Fibroblast of skin of left biceps (primary cell): ENCODE measurements around the gene C12orf76.
"Not testable (repeated sequence)": the region's sequence is repeated elsewhere in the genome, so short reads cannot be mapped to it uniquely, and the experiment has no call there.

ENCODE experiments used
- DNase-seq, 2 experiments: peaks; one replicate each; pipeline ENCODE4 v3.0.0-alpha.2; 2013; ENCODE audit warnings: low read depth in 2 of 2

The C12orf76 gene

GRCh38 chr12:110065540-110065939 lies 17.2 kb upstream of the C12orf76 start:
- no peak for DNase-seq

GRCh38 chr12:110062241-110062640 lies 13.9 kb upstream of the C12orf76 start:
- no peak for DNase-seq

- no peak for DNase-seq
Measured at GRCh38 chr12:110059651-110060000, 11.3 kb upstream of the C12orf76 start.

- no peak for DNase-seq
Measured at GRCh38 chr12:110058875-110059615, 10.7 kb upstream of the C12orf76 start.

DNA sequence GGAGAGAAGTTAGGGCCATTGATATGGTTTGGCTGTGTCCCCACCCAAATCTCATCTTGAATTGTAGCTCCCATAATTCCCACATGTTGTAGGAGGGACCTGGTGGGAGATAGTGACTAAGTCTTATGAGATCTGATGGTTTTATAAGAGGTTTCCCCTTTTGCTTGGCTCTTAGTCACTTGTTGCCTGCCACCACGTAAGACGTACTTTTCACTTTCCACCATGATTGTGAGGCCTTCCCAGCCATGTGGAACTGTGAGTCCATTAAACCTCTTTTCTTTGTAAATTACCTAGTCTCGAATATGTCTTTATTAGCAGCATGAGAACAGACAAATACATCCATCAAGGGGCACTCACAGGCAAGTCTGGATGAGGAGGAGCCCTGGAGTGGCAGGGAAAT lies 8.3 kb upstream of the C12orf76 start:
- DNase-seq = not testable (repeated sequence)

DNA sequence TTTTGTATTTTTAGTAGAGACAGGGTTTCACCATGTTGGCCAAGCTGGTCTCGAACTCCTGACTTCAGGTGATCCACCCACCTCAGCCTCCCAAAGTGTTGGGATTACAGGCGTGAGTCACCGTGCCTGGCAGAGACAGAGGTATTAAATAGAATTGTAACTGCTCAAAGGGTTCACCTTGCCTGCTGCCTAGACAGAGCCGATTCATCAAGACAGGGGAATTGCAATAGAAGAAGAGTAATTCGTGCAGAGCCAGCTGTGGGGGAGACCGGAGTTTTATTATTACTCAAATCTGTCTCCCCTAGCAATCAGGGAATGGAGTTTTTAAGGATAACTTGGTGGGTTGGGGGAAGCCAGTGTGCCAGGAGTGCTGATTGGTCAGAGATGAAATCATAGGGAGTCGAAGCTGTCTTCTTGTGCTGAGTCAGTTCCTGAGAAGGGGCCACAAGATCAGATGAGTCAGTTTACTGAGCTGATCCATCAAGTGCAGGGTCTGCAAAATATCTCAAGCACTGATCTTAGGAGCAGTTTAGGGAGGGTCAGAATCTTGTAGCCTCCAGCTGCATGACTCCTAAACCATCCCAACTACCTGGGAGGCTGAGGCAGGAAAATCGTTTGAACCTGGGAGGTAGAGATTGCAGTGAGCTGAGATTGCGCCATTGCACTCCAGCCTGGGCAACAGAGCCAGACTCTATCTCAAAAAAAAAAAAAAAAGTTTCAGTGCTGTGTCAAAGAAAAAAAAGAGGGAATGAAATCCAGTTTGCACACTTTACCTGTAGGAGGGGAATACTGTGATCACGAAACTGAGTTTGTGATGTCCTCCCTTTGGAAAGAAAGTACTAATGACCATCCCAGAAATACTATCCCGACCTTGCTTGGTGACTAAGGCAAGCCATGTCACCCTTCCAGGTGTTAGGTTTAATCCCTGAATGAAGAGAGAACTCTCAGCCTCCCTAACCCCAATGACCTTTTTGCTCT lies 7.3 kb upstream of the C12orf76 start:
- DNase-seq = peak; percentile 75

GRCh38 chr12:110050927-110051326 lies 2.6 kb upstream of the C12orf76 start:
- no peak for DNase-seq

- not testable (repeated sequence) for DNase-seq
Measured at GRCh38 chr12:110049666-110050065, 1.3 kb upstream of the C12orf76 start.

DNA sequence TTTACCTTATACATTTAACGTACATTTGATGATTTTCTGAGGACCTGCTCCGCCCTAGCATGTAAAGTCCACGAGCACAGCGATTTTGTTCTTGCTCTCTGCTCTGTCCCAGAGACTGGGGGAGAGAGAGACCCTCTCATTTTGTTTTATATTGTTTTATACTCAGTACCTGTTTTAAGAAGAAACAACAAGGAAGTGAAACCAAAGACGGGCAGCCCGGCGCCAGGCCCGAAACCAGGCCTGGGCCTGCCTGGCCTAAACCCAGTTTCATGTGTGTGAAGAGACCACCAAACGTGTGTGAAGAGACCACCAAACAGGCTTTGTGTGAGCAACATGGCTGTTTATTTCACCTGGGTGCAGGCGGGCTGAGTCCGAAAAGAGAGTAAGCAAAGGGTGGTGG lies 712 bp upstream of the C12orf76 start:
- DNase-seq = not testable (repeated sequence)

DNA sequence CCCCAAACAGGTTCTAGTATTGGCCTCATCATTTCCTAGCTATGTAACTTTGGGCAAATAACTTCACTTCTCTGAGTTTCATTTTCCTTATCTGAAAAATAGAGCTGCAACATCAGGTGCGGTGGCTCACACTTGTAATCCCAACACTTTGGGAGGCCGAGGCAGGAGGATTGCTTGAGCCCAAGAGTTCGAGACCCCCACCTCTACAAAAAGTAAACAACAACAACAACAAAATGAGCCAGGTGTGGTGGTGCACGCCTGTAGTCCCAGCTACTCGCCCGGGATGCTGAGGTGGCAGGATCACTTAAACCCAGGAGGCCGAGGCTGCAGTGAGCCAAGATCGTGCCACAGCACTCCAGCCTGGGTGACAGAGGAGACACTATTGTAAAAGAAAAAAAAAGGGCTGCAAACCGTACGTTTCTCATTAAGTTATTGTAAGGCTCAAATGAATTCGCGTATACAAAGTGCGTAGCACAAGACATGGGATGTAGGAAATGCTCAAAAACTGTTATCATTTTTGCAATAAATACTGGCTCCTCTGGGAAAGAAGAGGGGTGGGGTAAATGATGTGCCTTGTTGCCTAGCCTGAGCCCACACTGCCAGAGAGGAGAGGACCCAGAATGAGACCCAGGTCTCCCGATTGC lies 903 bp downstream of the C12orf76 start:
- DNase-seq = no peak

DNA sequence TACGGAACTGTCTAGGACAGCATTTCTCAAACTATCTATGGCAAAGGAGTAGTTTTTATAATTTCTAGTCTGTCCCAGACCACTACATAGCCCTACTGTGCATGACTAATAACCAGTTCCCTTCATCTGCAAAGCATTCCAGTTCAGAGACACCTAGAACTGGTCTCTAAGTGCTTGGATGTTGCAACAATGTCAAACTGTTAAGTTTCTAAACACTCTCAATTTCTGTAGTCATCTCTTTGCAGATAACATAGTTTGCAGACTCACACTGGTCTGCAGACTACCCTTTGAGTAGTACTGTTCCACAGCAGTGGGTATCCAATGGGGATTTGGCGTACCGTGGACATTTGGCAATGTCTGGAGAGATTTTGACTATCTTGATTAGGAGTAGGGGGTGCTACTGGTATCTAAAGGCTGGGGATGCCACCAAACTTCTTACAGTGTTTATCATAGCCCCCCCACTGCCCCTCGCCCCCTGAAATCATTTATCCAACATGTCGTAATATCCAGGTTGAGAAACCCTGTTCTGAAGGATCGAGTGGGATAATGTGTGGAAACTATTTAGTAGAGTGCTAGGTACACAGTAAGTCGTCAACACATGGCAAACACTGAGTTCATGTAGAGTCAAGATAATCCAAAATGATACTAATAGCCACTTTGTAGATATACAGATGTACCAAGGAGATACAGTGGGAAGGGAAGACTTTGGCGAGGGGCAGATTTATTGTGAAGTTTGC lies 1.7 kb downstream of the C12orf76 start:
- no peak for DNase-seq

- no peak for DNase-seq
Measured at GRCh38 chr12:110042264-110042663, 6.1 kb downstream of the C12orf76 start.

DNA sequence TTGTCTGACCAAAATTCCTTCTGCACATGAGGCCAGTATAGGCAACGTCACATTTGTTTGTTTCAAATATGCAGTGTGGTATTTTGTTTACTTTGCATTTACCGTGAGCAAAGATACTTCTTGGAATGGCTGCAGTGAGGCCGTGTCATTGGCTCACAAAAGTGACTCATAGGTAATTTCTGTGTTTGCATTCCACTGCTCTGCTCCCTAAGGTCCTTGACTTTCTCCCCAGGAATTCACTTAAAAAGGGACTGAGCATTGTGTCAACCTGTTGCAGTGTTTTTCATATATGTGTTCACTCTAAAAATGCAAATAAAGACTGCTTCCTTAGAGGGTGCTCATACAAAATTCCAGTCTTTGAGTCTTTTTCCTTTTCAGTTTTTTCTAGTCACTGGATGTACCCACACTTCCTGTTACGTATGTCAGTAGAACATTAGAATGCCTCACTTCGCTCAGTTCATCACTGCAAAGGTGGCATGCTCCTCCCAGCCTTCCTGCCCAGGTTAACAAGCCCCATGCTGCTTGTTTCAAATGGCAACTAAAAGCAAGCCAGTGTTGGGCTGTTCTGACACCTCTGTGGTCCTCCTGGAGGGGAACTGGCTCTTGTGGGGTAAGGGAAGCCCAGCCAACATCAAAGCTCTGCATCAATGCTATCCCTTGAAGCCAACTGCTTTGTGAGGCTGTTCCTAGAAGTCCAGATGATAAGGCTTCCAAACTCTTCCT lies 9.1 kb downstream of the C12orf76 start:
- peak; percentile 76 to 78 for DNase-seq

- no peak for DNase-seq
Measured at GRCh38 chr12:110038741-110039084, 9.6 kb downstream of the C12orf76 start.

DNA sequence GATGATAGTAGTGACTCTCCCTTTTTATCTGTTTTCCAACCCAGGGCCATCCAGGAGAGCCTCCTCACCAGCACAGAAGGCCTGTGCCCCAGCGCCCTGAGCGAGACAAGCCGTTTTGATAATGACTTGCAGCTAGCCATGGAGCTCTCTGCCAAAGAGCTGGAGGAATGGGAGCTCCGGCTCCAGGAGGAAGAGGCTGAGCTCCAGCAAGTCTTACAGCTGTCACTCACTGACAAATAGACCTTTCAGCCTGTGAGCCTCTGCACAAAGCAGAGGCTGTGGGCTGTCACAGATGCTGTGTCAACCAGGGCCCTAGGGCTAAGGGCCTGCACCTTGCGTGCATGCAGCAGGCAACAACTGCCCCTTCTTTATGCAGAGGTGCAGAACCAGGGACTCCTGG lies 11.0 kb downstream of the C12orf76 start:
- DNase-seq = no peak

- DNase-seq = no peak
Measured at GRCh38 chr12:110035534-110036104, 12.7 kb downstream of the C12orf76 start.

DNA sequence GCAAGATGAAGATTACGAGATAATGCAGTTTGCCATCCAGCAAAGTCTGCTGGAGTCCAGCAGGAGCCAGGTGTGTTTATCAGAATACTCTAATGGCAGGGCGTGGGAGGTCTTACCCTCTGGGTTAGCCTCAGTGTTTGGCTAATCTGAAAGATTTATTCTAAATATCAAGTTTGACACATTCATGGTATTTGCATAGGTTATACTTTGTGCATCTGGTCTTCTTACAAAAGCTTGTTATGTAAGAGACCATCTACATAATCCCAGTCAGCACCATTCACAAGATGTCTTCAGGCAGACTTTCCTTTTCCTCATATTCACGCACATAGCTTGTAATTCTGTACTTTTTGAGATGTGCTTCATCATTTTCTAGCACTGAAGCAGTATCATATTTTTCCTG lies 14.4 kb downstream of the C12orf76 start:
- no peak for DNase-seq

- DNase-seq = no peak
Measured at GRCh38 chr12:110029290-110029815, 19.0 kb downstream of the C12orf76 start.

DNA sequence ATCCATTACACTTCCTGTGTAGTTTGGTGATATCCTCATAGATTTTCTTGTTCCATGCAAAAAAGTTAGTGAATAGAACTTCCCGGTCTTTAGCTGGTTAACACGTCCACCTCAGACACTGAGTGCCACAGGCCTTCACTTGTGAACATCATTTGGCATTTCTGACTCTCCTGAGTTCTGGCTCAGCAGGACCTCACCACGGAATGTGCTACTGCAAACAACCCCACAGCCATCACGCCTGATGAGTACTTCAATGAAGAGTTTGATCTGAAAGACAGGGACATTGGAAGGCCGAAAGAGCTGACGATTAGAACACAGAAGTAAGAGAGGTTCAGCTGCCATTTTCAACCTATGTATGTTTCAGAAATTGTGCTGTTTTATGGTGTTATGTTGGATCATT lies 20.0 kb downstream of the C12orf76 start:
- DNase-seq = no peak

GRCh38 chr12:110024051-110024450 lies 24.3 kb downstream of the C12orf76 start:
- no peak for DNase-seq
